ENCODE measurements around the gene AKT3.
"Not testable (repeated sequence)": the region's sequence is repeated elsewhere in the genome, so short reads cannot be mapped to it uniquely, and the experiment has no call there.

Gene AKT3

GRCh38 chr1:243772361-243773050 is 77.5 kb downstream of the AKT3 start:
- not testable (repeated sequence) for DNase-seq

GRCh38 chr1:243770860-243771259 is 79.2 kb downstream of the AKT3 start:
- no peak for DNase-seq

- no peak for DNase-seq
Observed at GRCh38 chr1:243765676-243766075, 84.4 kb downstream of the AKT3 start.

GRCh38 chr1:243763806-243764205 is 86.2 kb downstream of the AKT3 start:
- DNase-seq = no peak

GRCh38 chr1:243758647-243759046 is 91.4 kb downstream of the AKT3 start:
- DNase-seq = no peak

- no peak for DNase-seq
Observed at GRCh38 chr1:243756529-243756928, 93.5 kb downstream of the AKT3 start.

- DNase-seq = no peak
Observed at GRCh38 chr1:243754348-243754747, 95.7 kb downstream of the AKT3 start.

- DNase-seq = no peak
Observed at GRCh38 chr1:243751506-243751905, 98.5 kb downstream of the AKT3 start.

- no peak for DNase-seq
Observed at GRCh38 chr1:243748706-243749283, 101.2 kb downstream of the AKT3 start.

- no peak for DNase-seq
Observed at GRCh38 chr1:243748227-243748626, 101.8 kb downstream of the AKT3 start.

- DNase-seq = no peak
Observed at GRCh38 chr1:243746751-243747150, 103.3 kb downstream of the AKT3 start.

- no peak for DNase-seq
Observed at GRCh38 chr1:243745356-243745755, 104.7 kb downstream of the AKT3 start.

GRCh38 chr1:243742819-243743218 is 107.2 kb downstream of the AKT3 start:
- DNase-seq = no peak

- DNase-seq = no peak
Observed at GRCh38 chr1:243740255-243740999, 109.6 kb downstream of the AKT3 start.

GRCh38 chr1:243739335-243740003 is 110.6 kb downstream of the AKT3 start:
- DNase-seq = no peak

GRCh38 chr1:243738020-243738419 is 112.0 kb downstream of the AKT3 start:
- no peak for DNase-seq

- DNase-seq = no peak
Observed at GRCh38 chr1:243735457-243735856, 114.6 kb downstream of the AKT3 start.

GRCh38 chr1:243734308-243734695 is 115.7 kb downstream of the AKT3 start:
- DNase-seq = no peak

GRCh38 chr1:243733670-243734307 is 116.3 kb downstream of the AKT3 start:
- no peak for DNase-seq

- no peak for DNase-seq
Observed at GRCh38 chr1:243732637-243733036, 117.4 kb downstream of the AKT3 start.

GRCh38 chr1:243731974-243732625 is 117.9 kb downstream of the AKT3 start:
- DNase-seq = no peak

GRCh38 chr1:243731301-243731891 is 118.6 kb downstream of the AKT3 start:
- DNase-seq = no peak
